Activated CD8-positive, alpha-beta memory T cell treated with anti-CD3 and anti-CD28 coated beads for 48 hours (primary cell): ENCODE results near the gene GPATCH2L.

Source experiments
- DNase-seq, 3 experiments: peaks; one replicate each; pipeline ENCODE4 v3.0.0-alpha.2; 2020; ENCODE audit warnings: low read depth in 2 of 3, low spot score in 2 of 3

Gene GPATCH2L

GRCh38 chr14:76196980-76197695, 45.4 kb downstream of the GPATCH2L start:
- DNase-seq: no peak

- no peak for DNase-seq
Measured at GRCh38 chr14:76201162-76201561, 49.4 kb downstream of the GPATCH2L start.

- DNase-seq: no peak
Measured at GRCh38 chr14:76203086-76204001, 51.6 kb downstream of the GPATCH2L start.

- no peak for DNase-seq
Measured at GRCh38 chr14:76204461-76205230, 52.9 kb downstream of the GPATCH2L start.

DNA sequence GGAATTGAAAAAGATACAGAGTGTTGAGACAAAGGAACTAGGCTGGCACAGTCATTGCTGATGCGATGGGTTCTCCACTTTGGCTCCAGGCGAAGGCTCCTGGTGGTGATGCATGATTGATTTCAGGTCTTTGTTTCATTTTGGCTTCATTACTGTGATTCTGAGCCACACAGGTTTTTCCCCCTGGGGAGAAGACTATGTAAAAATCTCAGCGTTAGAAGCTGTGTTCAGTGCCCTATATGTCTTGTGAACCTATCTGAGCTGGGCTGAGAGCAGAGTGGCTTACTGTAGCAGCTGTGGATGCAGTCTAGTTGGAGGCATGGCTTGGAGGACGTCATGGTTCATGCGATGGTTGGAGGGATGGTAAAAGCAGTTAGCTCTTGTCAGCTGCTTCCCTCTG, 54.0 kb downstream of the GPATCH2L start:
- no peak for DNase-seq

- no peak for DNase-seq
Measured at GRCh38 chr14:76208340-76208739, 56.6 kb downstream of the GPATCH2L start.

DNA sequence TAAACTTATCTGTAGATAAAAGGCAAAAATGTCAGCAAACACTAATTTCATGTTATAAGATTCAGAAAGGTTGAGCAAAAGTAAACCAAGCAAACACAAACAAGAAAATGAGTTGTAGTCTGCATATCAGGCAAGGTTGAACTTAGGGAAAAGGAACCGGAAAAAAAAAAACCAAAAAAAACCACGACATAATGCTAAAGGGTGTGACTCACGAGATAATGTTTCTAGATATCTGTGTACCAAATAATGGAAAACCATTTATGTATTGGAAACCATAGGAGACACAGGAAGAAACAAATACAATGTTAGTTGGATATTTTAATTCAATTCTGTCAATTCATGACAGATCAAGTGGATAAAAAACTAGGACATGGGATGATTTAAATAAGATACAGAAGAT, 60.5 kb downstream of the GPATCH2L start:
- DNase-seq: no peak

GRCh38 chr14:76217179-76217578, 65.5 kb downstream of the GPATCH2L start:
- DNase-seq: no peak

DNA sequence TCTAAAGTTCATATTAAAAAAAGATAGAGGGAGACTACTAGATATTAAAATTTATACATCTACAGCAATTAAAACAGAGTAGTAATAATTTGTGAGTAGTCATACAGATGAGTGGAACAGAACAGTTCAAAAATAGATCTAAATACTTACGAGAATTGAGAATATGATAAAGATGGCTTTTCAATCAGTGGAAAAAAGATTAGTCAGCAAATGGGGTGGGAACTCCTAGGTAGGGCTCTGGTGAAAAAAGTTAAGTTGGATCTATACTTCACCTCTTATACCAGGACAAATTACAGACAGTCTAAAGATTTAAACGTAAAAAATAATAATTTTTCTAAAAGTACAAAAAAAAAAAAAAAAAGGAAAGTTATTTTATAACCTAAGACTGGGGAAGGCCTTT, 66.9 kb downstream of the GPATCH2L start:
- DNase-seq: no peak

DNA sequence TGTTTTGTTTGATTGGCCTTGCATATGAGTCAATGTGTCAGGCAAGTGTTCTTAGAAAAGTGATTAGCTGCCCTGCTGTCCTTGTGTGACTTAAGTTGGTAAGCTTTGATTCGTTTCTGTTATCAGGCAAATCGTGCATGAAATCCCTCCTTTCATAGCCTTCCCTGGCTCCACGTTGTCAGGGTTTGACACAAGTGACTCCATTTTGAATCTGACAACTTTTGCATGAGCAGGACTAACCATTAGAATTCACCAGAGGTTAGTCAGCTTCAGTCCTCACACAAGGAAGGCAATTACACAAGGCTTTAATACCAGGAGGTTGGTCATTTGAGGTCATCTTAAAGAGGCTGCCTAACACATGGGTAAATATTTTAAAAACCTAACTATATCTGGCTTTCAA, 68.2 kb downstream of the GPATCH2L start:
- no peak for DNase-seq

- DNase-seq: no peak
Measured at GRCh38 chr14:76227450-76228050, 75.8 kb downstream of the GPATCH2L start.

DNA sequence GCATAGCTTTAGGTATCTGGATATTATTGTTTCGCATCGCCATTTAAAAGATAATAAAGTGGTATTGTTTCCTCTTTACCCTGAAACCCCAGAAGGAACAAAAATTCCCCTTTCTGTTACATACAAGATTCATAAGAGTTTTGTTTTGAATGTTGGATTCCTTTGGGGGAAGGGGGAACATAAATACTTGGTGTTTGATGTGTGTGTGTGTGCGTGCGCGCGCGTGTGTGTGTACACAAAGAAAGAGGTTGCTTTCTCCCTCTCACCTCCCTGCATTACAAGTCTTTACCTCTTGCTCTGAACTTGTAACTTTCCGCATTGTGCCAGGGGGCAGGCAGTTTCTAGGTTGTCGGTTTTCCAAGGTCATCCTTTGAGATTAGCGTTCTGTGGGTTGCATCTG, 76.4 kb downstream of the GPATCH2L start:
- no peak for DNase-seq

GRCh38 chr14:76232800-76233199, 81.1 kb downstream of the GPATCH2L start:
- no peak for DNase-seq

GRCh38 chr14:76235628-76236027, 83.9 kb downstream of the GPATCH2L start:
- DNase-seq: no peak

DNA sequence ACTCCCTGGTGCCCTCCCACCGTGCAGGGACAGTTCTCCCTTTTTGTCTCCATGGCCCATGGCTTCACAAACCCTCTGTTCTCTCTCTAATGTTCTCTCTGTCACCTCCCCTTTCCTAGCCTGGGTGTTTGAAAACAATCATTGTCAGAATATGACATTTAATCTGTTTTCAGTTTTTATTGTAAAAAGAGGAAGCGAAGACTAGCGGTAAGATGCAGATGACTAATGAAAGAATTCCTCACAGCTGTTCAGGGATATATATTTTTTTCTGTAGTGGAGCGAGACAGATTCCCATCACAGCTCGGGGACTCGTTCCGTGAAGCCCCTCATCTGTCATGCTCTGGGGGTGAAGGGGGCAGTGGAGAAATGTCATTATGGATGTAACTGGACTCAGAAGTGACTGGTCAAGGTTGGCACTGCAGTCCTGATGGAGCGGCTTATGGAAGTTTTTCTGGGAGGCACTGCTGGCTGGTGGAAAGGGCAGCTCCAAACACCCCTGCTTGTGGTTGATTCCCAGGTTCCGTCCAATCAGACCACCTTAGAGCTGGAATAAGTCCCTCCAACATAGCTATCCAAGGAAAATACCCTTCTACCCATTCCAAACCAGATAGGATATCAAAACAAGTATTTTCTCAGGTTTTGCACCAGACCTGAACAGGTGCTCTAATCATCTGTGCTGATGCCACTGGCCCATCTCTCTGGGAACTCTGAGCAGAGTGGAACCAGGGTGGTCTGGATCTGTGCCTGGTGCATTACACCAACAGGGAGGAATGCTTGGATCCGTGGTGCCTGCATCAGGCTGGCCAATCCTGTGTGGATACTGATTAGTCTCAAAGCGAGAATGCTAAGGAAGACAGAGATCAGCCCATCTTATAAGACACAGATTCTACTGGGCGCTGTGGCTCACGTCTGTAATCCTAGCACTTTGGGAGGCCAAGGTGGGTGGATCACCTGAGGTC, 84.7 kb downstream of the GPATCH2L start:
- DNase-seq: no peak

GRCh38 chr14:76237349-76237990, 85.7 kb downstream of the GPATCH2L start:
- no peak for DNase-seq

DNA sequence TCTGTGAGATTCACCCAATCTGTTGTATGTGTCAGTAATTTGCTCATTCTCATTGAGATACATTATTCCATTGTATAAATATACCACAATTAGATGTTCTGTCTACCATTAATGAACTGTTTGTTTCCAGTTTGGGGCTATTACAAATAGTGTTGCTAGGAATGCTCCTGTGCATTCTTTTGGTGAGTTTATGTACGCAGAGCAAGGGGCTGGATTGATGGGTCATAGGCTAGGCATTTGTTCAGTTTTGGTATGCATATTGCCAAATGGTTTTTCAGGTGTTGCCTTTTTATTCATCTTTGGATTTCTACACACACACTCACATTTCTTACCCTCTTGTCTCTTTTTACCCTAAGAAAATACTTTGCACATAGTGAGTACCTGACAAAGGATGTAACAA, 93.4 kb downstream of the GPATCH2L start:
- no peak for DNase-seq

DNA sequence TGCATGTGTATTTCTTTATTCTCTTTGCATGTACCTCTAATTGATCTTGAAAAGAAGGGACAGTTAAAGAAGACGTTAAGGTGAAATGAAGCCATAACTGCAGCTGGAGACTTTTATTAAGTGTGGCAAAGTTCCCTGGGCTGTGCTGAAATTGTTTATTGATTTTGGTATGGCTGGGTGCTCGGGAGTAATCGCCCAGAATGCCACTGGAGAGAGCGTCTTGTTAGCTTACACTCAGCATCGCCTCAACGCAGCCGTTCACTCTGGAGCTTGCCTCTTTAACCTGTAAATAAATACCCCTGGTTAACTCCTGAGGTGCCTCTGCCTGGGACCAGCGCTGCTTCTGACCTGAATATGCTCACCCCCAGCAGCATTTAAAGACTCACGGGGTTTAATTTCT, 98.6 kb downstream of the GPATCH2L start:
- DNase-seq: no peak

DNA sequence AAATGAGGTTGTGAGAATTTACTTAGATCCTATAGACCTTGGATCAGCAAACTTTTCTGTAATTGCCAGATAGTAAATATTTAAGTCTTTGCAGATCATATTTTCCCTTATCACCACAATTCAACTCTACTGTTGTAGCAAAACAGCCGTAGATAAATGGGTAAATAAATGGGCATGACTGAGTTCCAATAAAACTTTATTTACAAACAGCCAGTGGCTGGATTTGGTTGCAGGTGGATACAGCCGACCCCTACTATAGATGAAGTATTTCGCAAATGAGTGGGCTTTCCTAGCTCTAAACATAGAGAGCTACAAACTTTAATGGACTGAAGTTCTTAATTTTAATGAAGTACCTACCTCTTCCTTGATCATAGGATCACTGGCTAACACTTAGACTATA, 100.7 kb downstream of the GPATCH2L start:
- DNase-seq: no peak

GRCh38 chr14:76253111-76253510, 101.4 kb downstream of the GPATCH2L start:
- DNase-seq: no peak
